HG03354 (cell line): ENCODE data around the gene CRK.

ENCODE experiments used
- ATAC-seq: cut with Tn5 transposase; IDR thresholded peaks from one replicate; pipeline ENCODE4 v1.9.1; 2021; ENCODE audit warnings: mild to moderate bottlenecking; ENCODE audit not compliant: unreplicated experiment, poor library complexity, severe bottlenecking

Gene CRK

GRCh38 chr17:1371893-1372590 lies 84.0 kb downstream of the CRK start:
- no peak for ATAC-seq
